Measurements from ENCODE around the gene CHD9. TPM values are rescaled to one million over a fixed set of nuclear protein-coding genes. Genes with fewer than 3 reads are reported as not detected.
"Not testable (repeated sequence)": the region's sequence is repeated elsewhere in the genome, so short reads cannot be mapped to it uniquely, and the experiment has no call there.

The CHD9 gene
- total RNA-seq, 2 donors from 2014 or later = 38.1 to 58.7 TPM

DNA sequence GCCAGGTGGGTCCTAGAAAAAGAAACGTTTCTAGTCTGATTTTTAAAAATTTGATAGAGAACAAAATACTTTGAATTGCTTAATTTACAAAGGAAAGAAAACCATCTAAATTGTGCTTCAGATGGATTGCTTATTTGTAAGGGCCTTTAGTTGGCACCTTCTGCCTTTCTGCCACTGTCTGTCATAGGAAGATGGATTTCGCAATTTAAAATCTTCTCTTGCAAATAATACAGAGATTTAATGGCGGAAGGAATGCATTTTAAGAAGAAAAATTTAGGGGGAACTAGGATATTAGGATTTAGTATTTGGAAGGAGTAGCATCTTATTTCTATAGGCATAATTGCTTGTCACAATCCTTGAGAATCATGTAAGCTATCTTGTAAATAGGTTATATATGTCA is 204.0 kb downstream of the CHD9 start:
- Histone ChIP-seq H3K9me3 (no peaks in the 10 kb centered on the region), H3K4me3 (no peak overlapping the region), H3K27ac (no peak overlapping the region), H3K27me3 (no peaks in the 10 kb centered on the region), H3K36me3 (replicated peaks in 1 of 2; ENCODE audit: insufficient read depth in 1 of 2, low read depth in 2 of 2) (peaks cover 8 to 9% of the 10 kb centered on the region in 2 donors), H3K4me1 (no peaks in the 10 kb centered on the region)
- 94 to 96% methylated on average over 3 of the region's 3 CpGs for WGBS, 2 donors
- DNase-seq (no peak), ATAC-seq (no peak)
- intact Hi-C loops (cut with DNase I) = no loop called here
- TF ChIP-seq, protein P1, sequence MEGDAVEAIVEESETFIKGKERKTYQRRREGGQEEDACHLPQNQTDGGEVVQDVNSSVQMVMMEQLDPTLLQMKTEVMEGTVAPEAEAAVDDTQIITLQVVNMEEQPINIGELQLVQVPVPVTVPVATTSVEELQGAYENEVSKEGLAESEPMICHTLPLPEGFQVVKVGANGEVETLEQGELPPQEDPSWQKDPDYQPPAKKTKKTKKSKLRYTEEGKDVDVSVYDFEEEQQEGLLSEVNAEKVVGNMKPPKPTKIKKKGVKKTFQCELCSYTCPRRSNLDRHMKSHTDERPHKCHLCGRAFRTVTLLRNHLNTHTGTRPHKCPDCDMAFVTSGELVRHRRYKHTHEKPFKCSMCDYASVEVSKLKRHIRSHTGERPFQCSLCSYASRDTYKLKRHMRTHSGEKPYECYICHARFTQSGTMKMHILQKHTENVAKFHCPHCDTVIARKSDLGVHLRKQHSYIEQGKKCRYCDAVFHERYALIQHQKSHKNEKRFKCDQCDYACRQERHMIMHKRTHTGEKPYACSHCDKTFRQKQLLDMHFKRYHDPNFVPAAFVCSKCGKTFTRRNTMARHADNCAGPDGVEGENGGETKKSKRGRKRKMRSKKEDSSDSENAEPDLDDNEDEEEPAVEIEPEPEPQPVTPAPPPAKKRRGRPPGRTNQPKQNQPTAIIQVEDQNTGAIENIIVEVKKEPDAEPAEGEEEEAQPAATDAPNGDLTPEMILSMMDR (IDR thresholded peaks at IDR 0.05) = no peak
- TF ChIP-seq POLR2A (IDR thresholded peaks at IDR 0.05) = no peak

DNA sequence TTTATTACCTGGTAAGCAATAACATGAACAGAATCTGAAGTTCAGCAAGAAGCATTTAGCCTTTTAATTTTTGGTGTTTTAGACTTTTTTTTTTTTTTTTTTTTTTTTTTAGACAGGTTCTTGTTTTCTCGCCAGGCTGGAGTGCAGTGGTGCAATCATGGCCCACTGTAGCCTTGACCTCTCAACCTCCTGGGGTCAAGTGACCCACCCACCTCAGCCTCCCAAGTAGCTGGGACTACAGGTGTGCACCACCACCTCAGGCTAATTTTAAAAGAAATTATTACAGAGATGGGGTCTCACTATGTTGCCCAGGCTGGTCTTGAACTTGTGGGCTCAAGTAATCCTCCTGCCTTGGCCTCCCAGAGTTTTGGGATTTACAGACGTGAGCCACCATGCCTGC is 206.5 kb downstream of the CHD9 start:
- DNase-seq (no peak), ATAC-seq (no peak)
- intact Hi-C loops (cut with DNase I) = no loop called here
- H3K36me3 ChIP-seq (replicated peaks in 1 of 2; ENCODE audit: insufficient read depth in 1 of 2, low read depth in 2 of 2) = peaks cover 4 to 8% of the 10 kb centered on the region in 2 donors
- 89 to 97% methylated on average over 2 of the region's 2 CpGs for WGBS, 2 donors
- no peaks in the 10 kb centered on the region for H3K27me3 ChIP-seq
- no peak overlapping the region for H3K27ac ChIP-seq
- H3K9me3 ChIP-seq = no peaks in the 10 kb centered on the region
- H3K4me3 ChIP-seq = no peak overlapping the region
- no peak for TF ChIP-seq POLR2A (IDR thresholded peaks at IDR 0.05)
- TF ChIP-seq, protein P1 (IDR thresholded peaks at IDR 0.05) = no peak
- H3K4me1 ChIP-seq = no peaks in the 10 kb centered on the region

DNA sequence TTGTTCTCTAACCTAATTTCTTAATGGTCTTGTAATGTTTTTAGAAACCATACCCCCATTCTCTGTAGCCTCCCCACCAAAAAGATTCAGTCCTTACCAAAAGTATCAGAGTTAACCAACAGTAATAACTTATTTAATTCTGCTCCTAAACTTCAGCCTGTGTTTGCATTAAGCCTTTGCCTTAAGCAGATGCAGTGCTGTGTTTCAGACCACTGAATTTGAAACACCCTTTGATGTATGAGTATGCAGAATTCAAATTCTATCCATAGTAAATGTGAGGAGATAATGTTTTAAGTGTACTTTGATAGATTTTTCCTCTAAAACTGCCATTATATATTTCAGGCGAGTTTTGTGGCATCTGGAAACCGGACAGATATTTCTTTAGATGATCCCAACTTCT is 207.9 kb downstream of the CHD9 start:
- TF ChIP-seq, protein P1 (IDR thresholded peaks at IDR 0.05) = no peak
- no peak for TF ChIP-seq POLR2A (IDR thresholded peaks at IDR 0.05)
- Histone ChIP-seq H3K9me3 (no peaks in the 10 kb centered on the region), H3K4me3 (no peak overlapping the region), H3K27ac (no peak overlapping the region), H3K36me3 (replicated peaks in 1 of 2; ENCODE audit: insufficient read depth in 1 of 2, low read depth in 2 of 2) (peaks cover 2 to 8% of the 10 kb centered on the region in 2 donors), H3K27me3 (no peaks in the 10 kb centered on the region), H3K4me1 (no peaks in the 10 kb centered on the region)
- intact Hi-C loops (cut with DNase I) = no loop called here
- no peak for ATAC-seq
- WGBS, 2 donors = 86 to 93% methylated on average over 2 of the region's 2 CpGs
- DNase-seq = no peak

DNA sequence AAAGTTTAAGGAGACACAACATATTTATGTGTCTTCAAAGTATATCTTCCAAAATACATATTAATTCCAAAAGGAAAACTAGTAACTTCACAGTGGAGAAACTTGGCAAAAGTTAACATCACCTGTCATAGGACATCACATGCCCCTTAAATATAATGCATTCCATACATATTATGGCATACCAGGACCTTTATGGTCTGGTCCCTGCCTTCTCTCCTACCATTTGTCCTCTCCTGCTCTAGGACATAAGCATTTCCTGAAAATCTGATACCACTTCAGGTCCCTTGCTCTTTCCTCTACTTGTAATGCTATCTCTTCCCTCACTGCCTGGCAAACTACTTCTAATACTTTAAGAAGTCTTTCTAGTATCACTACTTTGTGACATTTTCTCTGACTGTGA is 211.4 kb downstream of the CHD9 start:
- TF ChIP-seq, protein P1 (IDR thresholded peaks at IDR 0.05) = no peak
- TF ChIP-seq POLR2A (IDR thresholded peaks at IDR 0.05) = no peak
- intact Hi-C loops (cut with DNase I) = no loop called here
- H3K9me3 ChIP-seq = no peaks in the 10 kb centered on the region
- ATAC-seq (no peak), DNase-seq (no peak)
- H3K27me3 ChIP-seq = no peaks in the 10 kb centered on the region
- peaks cover 0 to 13% of the 10 kb centered on the region in 2 donors for H3K36me3 ChIP-seq (replicated peaks in 1 of 2; ENCODE audit: insufficient read depth in 1 of 2, low read depth in 2 of 2)
- H3K4me3 ChIP-seq = no peak overlapping the region
- H3K27ac ChIP-seq = no peak overlapping the region
- H3K4me1 ChIP-seq = no peaks in the 10 kb centered on the region

DNA sequence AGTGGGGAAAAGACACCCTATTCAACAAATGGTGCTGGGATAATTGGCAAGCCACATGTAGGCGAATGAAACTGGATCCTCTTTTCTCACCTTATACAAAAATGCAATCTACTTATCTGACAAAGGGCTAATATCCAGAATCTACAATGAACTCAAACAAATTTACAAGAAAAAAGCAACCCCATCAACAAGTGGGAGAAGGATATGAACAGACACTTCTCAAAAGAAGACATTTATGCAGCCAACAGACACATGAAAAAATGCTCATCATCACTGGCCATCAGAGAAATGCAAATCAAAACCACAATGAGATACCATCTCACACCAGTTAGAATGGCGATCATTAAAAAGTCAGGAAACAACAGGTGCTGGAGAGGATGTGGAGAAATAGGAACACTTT is 223.7 kb downstream of the CHD9 start:
- H3K36me3 ChIP-seq (replicated peaks in 1 of 2; ENCODE audit: insufficient read depth in 1 of 2, low read depth in 2 of 2) = peaks cover 11 to 26% of the 10 kb centered on the region in 2 donors

More for the DNA sequence above, 223.7 kb downstream of the CHD9 start:
- H3K27me3 ChIP-seq; intact Hi-C loops (cut with DNase I); H3K9me3 ChIP-seq; H3K4me3 ChIP-seq; ATAC-seq; H3K27ac ChIP-seq; DNase-seq: not testable (repeated sequence)
- 100% methylated on average over 1 of the region's 2 CpGs for WGBS, 2 donors
- H3K4me1 ChIP-seq = peaks cover 16% of the 10 kb centered on the region
